ENCODE measurements around the gene TBL1X.
"Not testable (repeated sequence)": the region's sequence is repeated elsewhere in the genome, so short reads cannot be mapped to it uniquely, and the experiment has no call there.

TBL1X gene

GRCh38 chrX:9724711-9725110, 259.9 kb downstream of the TBL1X start:
- no peak for DNase-seq

GRCh38 chrX:9728261-9728660, 263.4 kb downstream of the TBL1X start:
- no peak for DNase-seq

GRCh38 chrX:9729171-9729885, 264.5 kb downstream of the TBL1X start:
- DNase-seq, result no peak

- no peak for DNase-seq
These were observed 265.2 kb downstream of the TBL1X start for GRCh38 chrX:9730078-9730477.

- no peak for DNase-seq
These were observed 265.9 kb downstream of the TBL1X start for GRCh38 chrX:9730752-9731151.

- DNase-seq, result peak; percentile 14
These were observed 272.5 kb downstream of the TBL1X start for GRCh38 chrX:9737363-9737762.

- peak; percentile 65 for DNase-seq
These were observed 273.3 kb downstream of the TBL1X start for GRCh38 chrX:9738151-9738550.

GRCh38 chrX:9739130-9739529, 274.3 kb downstream of the TBL1X start:
- no peak for DNase-seq

- DNase-seq, result no peak
These were observed 280.7 kb downstream of the TBL1X start for GRCh38 chrX:9745417-9746115.

GRCh38 chrX:9746148-9746888, 281.5 kb downstream of the TBL1X start:
- no peak for DNase-seq

- DNase-seq, result no peak
These were observed 282.8 kb downstream of the TBL1X start for GRCh38 chrX:9747644-9748043.

- DNase-seq, result peak; percentile 88
These were observed 284.4 kb downstream of the TBL1X start for GRCh38 chrX:9749146-9749692.

- DNase-seq, result no peak
These were observed 292.5 kb downstream of the TBL1X start for GRCh38 chrX:9757366-9757765.

- no peak for DNase-seq
These were observed 293.3 kb downstream of the TBL1X start for GRCh38 chrX:9758021-9758638.

GRCh38 chrX:9759337-9759736, 294.5 kb downstream of the TBL1X start:
- no peak for DNase-seq

GRCh38 chrX:9765072-9765736, 300.3 kb downstream of the TBL1X start:
- no peak for DNase-seq

GRCh38 chrX:9765737-9766097, 300.9 kb downstream of the TBL1X start, which contains the start of gene GPR143:
TSS of gene GPR143 (minus strand) at chrX:9765847. CDS start at chrX:9765817, 30 bp downstream.
- no peak for DNase-seq

- DNase-seq, result peak; percentile 44
These were observed 302.5 kb downstream of the TBL1X start for GRCh38 chrX:9767375-9767774.

GRCh38 chrX:9768321-9768839, 303.5 kb downstream of the TBL1X start:
- not testable (repeated sequence) for DNase-seq

GRCh38 chrX:9770319-9770718, 305.5 kb downstream of the TBL1X start:
- DNase-seq, result no peak

GRCh38 chrX:9772943-9773342, 308.1 kb downstream of the TBL1X start:
- peak; percentile 17 for DNase-seq

- no peak for DNase-seq
These were observed 311.1 kb downstream of the TBL1X start for GRCh38 chrX:9775930-9776329.
